HG02759 (cell line): ENCODE data around the gene GEMIN2.
"Not testable (repeated sequence)": the region's sequence is repeated elsewhere in the genome, so short reads cannot be mapped to it uniquely, and the experiment has no call there.

Experiments used
- ATAC-seq: cut with Tn5 transposase; IDR thresholded peaks from one replicate; pipeline ENCODE4 v1.9.1; 2021; ENCODE audit warnings: mild to moderate bottlenecking, moderate library complexity; ENCODE audit not compliant: unreplicated experiment

GEMIN2 gene

GRCh38 chr14:39175445-39176262, 61.5 kb downstream of the GEMIN2 start:
- ATAC-seq = peak; percentile 7

- ATAC-seq = no peak
Observed at GRCh38 chr14:39176263-39177167, 62.4 kb downstream of the GEMIN2 start.

GRCh38 chr14:39177168-39177545, 63.0 kb downstream of the GEMIN2 start:
- ATAC-seq = no peak

- ATAC-seq = no peak
Observed at GRCh38 chr14:39179042-39179441, 64.9 kb downstream of the GEMIN2 start.

- ATAC-seq = no peak
Observed at GRCh38 chr14:39180553-39180952, 66.4 kb downstream of the GEMIN2 start.

GRCh38 chr14:39181026-39181692, 67.0 kb downstream of the GEMIN2 start:
- no peak for ATAC-seq

- no peak for ATAC-seq
Observed at GRCh38 chr14:39181693-39182047, 67.5 kb downstream of the GEMIN2 start.

GRCh38 chr14:39182770-39183684, 68.9 kb downstream of the GEMIN2 start:
- ATAC-seq = no peak

GRCh38 chr14:39183685-39184003, 69.5 kb downstream of the GEMIN2 start:
- not testable (repeated sequence) for ATAC-seq

- no peak for ATAC-seq
Observed at GRCh38 chr14:39184628-39185255, 70.6 kb downstream of the GEMIN2 start.

GRCh38 chr14:39185256-39186049, 71.3 kb downstream of the GEMIN2 start:
- ATAC-seq = no peak
